ENCODE data around the gene NIPAL4. TPM values are rescaled to one million over a fixed set of nuclear protein-coding genes. Genes with fewer than 3 reads are reported as not detected.

NIPAL4 gene
- polyA plus RNA-seq, 1 donor = 1.4 TPM

Other genes starting within 250 kb of the NIPAL4 start
- 27.9 TPM for gene CYFIP2, start 194.1 kb upstream of the NIPAL4 start, polyA plus RNA-seq
- 13.6 TPM for gene ADAM19, start 115.6 kb downstream of the NIPAL4 start, polyA plus RNA-seq
- gene SOX30, start 192.2 kb downstream of the NIPAL4 start, polyA plus RNA-seq = 1.0 TPM
- gene C5orf52, start 211.3 kb downstream of the NIPAL4 start, polyA plus RNA-seq = 0.87 TPM